COLO829 (cell line): ENCODE measurements around the gene BLTP3B.

ENCODE experiments used
- DNase-seq: peaks from one replicate; pipeline ENCODE4 v3.0.0; 2012; ENCODE audit warnings: low spot score

The BLTP3B gene

DNA sequence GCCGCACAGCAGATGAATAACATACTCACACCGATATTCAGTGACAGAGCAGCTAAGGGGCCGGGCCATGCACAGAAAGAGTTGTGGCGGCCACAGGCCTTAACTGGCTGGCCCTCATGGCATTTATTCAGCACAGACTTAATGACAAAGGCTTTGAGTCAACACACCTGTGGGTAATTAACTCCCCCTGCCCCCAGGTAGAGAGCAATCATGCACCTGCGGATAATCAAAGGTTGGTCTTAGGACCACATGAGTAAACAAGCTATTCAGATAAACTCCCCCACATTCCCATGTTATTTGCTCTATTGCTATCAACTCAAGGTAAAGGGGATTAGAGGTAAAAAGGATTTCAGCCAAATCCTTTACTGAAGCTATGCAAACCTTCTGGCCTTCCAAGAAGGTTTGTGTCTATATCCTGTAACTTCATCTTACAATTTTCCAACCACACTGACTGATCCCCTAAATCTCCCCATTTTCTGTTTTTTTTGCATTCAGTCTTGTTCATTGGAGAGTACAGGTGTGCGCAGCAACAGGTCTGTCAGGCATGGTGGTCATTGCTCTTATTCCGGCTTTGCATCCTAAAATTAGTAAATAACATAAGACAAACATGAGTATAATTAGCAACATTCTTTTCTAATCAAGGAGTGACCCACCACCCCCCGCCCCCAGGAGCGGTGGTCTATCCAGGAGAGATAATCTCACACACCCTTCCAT lies 16.9 kb upstream of the BLTP3B start:
- DNase-seq = no peak

DNA sequence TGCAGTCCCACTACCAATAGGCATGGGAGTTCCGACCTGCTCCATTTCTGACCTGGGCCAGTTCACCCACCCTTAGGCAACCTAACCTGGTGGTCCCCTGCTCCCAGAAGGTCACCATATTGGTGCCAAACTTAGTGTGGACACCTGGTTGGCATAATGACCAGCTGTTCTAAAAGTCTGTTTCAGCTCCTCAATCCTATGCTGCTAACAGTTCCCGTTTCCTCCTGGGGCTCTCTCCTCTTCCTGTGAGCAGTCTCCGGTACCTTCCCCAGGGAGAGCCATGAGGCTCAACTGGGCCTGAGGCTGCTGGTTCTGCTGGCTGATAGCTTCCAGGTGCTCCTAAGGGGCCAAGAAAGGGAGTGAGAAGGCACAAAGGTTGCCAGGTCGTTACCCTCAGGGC lies 15.9 kb upstream of the BLTP3B start:
- no peak for DNase-seq

DNA sequence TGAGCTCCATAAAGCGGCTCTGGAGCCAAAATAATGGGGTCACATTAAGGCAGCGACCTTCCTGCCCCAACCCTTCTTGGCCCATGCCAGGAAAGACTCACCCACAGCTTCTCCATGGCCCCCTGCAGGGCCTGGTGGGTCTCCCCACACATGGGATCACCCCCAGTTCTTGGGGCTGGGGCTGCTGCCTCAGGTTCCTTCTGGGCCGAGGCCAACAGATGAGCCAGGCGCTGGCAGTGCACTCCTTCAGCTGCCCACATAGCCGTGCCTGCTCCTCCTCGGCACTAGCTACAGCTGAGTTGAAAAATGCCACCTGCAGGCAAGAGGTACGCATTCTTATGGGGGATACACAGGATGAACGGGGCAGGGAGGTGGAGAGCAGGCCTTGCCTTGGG lies 14.8 kb upstream of the BLTP3B start:
- DNase-seq = no peak

DNA sequence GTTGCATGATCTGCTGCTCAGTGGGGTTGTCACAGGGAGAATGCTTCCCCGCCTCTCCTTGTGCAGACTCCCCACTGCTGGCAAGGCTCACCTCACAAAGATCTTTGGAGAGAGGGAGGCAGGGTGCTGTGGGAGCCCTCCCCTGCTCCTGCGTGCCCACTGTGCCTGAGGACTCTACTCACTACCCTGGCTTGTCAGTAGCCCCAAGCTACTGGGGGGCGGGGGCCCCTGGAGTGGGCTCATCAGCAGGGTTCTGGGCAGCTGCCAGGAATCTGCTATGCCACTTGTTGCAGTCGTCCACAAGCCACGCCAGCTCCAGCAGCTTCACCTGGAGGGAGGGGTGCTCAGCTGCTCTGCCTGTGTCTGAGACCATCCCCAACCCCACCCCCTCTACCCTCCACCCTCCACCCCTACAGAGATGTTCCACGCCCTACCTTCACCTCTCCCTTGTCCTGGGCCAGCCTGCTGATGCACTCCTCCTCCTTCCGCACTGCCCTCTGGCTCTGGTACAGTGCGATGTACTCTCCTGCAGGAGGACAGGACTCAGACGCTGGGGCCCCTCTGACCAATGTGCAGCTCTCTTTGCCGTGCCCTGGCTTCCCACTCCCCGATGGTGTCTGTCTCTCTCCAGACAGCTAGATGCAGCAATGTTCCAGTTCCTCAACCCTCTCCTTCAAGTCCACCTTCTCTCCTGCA lies 14.2 kb upstream of the BLTP3B start:
- DNase-seq = no peak

DNA sequence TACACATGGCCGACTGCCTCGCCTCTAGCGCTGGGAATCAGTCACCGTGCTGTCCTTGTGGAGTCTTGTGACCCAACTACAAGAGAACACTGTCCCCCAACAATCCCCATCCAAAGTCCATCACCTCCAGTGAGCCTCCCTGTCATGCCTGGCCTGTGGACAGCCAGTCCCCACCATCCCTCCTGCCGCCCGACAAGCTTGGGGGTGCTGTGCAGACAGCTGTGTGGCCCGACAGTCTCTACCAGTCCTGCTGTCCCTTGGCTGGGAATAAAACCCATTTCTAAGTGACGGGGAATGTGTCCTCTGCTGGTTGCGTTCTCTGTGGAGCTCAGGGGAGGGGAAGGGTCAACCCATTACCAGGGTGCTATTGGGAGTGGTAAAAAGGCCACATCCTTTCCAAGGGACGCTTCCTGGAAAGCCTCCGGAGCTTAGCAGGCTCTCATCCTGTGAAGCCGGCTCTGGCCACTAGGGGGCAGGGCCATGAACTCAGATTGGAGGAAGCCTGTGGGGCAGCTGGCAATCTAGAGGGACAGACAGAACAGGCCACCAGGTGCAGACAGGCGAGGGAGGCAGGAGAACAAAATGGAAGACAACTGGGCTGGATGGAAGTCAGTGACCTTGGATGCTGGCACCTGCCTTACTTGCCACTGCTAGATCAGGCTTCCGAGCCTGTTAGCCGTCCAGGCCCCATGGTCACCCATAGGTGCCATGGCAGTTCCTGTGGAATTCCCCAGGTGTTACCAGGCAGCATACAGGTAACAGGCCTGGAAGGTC lies 12.0 kb upstream of the BLTP3B start:
- DNase-seq = peak; percentile 50

DNA sequence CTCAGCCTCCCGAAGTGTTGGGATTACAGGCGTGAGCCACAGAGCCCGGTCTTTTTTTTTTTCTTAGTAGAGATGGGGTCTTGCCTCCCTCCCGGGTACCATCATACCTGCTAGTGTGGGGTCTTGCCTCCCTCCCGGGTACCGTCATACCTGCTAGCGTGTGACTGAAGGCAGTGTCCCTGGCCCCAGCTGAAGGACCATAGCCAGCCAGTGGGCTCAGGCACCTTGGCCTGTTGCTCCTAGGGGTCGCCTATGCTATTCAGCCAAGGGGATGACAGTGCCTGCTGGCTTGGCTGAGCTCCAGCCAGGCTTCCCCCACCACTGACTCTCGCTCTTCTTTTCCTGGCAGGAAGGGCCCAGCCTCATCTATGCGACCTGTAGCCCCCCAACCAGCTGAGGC lies 10.5 kb upstream of the BLTP3B start:
- no peak for DNase-seq

DNA sequence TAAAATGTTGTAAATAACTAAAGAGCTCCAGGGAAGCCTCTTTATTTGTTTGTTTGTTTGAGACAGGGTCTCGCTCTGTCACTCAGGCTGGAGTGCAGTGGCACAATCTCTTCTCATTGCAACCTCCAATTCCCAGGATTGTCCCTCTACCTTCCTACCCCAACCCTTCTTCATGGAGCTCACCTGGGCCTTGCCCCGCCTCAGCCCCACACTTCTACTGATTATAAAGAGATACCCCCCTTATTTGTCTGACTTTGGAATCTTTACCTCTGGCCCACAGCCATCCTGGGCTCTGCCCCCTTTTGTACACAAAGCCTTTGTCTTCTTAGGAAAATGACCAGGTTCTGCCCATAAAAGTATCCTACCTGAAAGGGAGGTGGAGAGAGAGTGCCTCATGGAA lies 9.1 kb upstream of the BLTP3B start:
- DNase-seq = no peak

DNA sequence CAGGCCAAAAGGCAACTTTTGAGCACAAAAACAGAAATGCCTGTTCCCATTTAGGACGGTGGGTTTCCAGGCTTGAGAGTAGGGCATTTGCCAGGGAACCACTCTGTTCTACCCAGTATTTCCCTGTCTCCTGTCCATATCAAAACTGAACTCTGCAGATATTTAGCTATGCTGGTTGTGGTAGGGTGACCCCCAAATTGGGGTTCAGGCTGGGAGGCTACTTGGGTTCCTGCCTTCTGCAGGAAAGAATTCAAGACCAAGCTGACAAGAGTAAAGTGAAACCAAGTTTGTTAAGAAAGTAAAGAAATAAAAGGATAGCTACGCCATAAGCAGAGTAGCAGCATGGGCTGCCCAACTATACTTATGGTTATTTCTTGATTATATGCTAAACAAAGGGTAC lies 3.6 kb upstream of the BLTP3B start:
- DNase-seq = no peak

DNA sequence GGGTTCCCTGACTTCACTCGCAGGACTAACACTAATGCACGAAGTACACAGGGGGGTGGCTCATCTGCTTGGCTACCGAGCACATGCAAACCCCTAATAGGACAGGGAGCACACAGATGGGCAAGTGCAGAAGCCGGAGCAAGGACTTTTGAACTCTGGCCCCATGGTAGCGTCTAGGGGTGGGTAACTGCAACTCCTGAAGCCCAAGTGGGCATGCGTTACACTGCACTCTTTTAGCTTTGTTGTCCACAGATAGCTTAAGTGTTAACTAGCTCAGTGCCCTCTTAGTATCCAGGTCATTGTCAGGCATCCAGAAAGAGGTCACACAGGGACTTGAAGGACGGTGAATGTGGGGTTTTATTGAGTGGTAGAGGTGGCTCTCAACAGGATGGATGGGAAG lies 3.0 kb upstream of the BLTP3B start:
- DNase-seq = no peak

DNA sequence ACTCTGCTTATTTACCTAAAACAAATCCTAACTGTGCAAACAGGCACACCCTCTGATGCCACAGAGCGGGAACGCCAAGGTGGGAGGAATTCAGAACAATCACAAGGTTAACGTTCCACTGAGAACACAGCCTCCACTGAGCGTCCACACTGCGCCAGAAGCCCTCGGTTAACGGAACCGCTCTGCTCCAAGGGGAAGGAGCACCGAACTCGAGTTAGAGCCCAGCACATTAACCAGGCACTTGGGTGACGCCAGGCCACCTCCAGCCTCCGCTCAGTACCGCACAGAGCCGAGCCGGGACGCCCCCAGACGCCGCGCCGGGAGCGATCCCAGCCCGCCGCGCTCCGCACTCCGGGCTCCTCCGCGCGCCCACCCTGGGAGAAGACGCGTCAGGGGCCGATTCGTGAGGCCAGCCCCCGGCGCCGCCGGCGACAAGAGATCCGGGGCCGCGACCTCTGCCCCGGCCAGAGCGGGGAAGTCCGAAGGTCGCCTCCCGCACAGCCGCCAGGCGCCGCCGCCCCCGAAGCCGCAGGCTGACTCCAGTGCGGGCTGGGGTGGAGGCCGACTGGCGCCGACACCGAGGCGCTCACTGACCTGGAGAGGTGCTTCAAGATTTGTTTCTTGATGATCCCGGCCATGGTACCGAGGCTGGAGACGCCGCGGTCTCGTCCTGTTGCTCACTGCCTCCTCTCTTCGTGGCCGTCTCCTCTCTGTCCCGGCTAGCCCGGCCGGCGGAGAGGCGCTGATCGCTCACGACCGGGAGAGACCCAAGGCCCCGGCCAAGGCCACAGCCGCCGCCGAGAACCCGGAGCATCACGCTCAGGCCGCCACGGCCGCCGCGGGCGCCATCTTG lies 450 bp downstream of the BLTP3B start:
- DNase-seq = no peak

DNA sequence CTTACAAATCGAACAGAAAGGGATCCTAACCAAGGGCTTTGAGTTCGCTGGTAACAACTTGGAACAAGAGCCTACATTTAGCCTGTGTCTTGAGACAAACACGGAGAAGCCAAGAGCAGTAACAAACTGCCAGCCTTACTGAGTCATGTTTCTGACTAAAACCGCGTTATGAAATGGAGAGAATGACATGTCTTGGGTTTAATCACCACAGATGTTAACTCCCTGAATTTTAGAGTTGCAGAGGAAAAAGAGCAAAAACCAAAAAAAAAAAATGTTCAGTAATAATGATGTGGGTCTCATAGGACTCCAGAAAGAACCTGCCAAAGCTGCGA lies 1.0 kb downstream of the BLTP3B start:
- no peak for DNase-seq

DNA sequence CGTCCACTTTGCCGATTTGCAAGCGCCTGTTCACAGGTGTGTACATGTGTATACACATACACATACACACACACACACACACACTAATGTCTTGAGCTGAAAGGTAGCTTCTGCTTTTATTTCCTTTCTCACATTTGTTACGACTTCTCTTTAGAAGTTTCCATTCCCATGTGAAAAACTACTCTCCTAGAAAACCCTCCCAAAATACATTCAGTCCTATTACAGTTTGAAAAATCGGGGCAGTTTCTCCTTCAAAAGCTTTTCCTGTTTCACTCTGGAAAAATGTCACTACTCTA lies 3.9 kb downstream of the BLTP3B start:
- DNase-seq = no peak

DNA sequence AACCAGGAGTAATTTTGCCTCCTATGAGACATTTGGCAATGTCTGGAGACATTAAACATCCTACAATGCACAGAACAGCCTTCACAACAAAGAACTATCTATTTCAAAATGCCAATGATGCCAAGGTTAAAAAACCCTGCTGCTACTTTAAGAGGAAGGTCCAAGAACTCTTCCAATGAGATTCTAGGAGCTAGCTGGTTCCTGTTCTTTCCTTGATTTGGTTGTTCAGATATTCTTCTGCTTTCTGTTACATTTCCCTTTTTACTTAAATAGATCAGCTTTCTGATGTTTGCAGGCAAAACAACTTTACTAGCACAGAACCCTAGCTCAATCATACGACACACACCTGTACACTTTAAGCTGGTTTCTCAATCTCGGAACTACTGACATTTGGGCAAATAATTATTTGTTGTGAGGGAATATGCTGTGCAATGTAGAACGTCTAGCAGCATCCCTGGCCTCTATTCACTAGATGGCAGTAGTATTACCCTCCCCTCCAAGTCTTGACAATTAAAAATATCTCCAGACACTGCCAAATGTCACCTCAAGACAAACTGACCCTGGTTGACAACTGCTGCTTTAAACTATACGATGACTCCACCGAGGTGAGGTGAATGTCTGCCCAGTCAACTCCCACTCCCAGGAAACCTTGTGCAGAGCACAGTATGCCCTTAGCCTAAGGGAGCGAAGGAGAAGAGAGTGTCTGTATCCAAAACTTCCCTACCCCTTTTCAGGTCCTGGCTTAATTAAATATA lies 4.4 kb downstream of the BLTP3B start:
- no peak for DNase-seq

DNA sequence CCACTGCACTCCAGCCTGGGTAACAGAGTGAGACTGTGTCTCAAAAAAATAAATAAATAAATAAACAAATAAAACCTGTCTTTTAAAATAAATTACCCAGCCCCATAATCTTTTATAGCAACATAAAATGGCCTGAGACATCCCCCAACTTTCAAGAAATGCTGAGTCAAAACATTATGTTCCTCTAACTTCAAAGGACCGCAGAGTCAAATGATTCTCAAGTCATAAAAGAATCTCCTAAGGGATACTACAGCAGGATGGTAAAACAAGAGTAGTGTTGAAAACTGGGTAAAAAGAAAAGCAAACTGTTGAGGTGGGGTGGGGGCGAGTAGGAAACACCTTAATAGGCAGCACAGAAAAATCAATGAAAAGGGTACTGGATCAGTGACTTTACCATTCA lies 9.5 kb downstream of the BLTP3B start:
- DNase-seq = no peak

DNA sequence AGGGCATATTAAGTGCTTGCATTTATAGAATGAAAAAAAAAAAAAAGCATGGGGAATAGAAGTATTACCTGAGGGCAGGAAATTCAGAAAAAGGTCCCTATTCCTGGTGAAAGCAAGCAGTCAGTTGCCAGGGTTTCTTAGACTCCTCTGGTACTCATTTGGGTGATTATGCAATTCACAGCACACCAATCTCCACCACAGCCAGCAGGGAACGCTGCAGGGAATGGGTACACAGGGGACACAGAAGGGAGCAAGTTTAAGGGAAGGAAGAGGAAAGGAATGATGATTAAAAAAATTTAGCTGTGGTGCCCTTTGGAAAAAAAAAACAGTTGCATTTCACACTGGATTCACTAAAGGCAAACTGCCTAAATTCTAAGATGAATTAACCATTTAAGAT lies 14.2 kb downstream of the BLTP3B start:
- DNase-seq = no peak

DNA sequence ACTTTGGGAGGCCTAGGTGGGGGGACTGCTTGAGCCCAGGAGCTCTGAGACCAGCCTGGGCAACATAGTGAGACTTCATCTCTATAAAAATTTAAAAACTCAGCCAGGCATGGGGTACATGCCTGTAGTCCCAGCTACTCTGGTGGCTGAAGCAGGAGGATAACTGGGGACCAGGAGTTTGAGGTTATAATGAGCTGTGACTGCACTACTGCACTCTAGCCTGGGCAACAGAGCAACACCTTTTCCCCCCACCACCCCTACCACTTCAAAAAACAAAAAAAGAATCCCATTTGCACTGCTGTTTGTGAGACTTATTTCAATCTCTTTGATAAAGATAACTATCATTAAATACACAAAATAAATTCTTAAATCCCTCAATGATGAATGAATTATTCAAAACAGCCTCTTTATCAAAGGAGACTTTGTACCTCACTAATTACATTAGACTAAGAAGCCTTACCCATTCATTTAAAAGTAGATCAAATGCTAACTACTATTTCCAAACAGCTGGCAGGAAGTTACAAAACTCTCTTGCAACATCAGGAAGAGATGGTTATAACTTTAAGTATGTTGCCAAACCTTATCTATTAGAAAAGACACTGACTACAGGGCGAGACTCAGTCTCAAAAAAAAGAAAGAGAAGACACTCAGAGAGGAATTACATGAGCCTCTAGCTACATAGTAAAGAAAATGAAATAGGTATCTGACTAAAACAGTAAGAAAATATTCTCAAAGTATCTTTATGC lies 14.7 kb downstream of the BLTP3B start:
- peak; percentile 38 for DNase-seq

DNA sequence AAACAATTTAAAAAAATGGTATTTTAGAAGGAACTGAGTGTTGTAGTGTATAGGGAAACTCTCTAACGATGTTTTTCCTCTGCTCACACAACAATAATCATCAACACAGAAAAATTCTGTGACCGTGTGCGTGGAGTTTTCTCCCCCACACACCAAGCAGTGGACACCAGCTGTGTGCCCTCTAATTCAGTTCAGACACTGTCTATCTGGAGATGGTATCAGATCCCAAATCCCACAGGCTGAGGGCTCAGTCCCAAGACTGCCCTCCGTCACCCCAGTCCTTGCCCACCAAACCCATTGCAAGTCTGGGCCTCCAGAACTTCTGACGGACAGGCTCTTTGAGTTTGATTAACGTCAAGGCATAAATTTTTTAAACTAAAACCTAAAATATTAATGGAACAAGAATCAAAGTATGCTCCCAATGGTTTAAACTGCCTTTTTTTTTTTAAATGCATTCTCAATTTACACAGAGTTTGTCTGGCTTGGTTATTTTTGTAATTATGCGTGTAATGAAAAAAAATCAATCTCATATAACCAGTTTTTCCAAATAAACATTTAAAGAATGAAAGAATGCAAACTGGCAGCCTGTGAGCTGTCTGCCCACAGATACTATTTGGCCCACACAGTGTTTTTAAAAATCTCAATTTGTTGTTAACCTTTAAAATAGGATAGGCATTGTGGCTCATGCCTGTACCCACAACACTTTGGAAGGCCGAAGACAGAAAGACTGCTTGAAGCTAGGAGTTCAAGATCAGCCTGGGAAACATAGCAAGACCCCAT lies 19.2 kb downstream of the BLTP3B start:
- no peak for DNase-seq

DNA sequence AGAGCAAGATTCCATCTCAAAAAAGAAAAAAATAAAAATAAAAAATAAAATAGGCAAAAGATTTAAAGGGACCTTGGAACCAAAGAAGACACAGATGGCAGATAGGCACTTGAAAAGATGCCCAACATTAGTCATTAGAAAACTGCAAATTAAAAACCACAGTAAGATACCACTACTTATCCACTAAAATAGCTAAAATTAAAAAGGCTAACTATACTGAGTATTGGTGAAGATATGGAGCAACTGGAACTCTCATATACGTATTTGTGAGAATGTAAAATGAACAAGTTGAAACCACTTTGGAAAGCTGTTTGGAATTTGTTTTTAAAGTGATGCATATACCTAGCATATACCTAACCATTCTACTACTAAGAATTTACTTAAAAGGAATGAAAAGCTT lies 22.3 kb downstream of the BLTP3B start:
- no peak for DNase-seq

DNA sequence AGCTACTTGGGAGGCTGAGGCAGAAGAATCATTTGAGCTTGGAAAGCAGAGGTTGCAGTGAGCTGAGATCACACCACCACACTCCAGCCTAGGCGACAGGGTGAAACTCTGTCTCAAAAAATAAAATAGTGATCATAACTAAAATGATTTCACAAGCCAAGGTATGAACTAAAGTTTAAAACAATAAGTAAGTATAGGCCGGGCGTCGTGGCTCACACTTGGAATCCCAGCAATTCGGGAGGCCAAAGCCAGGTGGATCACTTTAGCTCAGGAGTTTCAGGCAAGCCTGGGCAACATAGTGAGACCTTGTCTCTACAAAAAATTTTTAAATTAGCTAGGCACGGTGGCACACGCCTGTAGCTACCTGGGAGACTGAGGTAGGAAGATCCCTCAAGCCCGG lies 27.4 kb downstream of the BLTP3B start:
- DNase-seq = no peak

DNA sequence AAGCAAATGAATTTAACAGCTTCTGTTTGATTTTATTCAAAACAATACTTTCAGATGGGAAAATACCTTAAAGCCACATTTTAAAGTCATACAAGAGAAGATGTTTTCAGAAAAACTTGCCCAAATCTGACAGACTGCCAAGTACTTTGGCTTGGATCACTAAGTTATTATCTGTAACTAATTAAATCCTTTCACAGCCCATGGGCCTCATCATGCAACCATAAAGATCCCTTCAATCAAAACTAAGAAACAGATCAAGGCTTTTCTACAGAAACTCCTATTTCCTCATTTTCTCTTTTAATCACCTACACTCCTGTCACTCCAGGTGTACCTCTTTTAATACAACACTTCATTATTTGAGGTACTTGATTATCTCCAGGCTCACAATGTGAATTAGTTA lies 28.1 kb downstream of the BLTP3B start:
- DNase-seq = no peak
